Measurements from ENCODE around the gene EPRS1.

Gene EPRS1

GRCh38 chr1:220005489-220005888 is 40.8 kb downstream of the EPRS1 start:
- H3K4me1 Mint-ChIP-seq (ENCODE audit: low read depth), result peaks cover 4% of the 10 kb centered on the region
- H3K4me3 Mint-ChIP-seq, result no peak overlapping the region
- H3K27ac Mint-ChIP-seq, result no peak overlapping the region
- peaks cover 87% of the 10 kb centered on the region for H3K36me3 Mint-ChIP-seq (ENCODE audit: low read depth)
- H3K9me3 Mint-ChIP-seq, result no peaks in the 10 kb centered on the region
- DNase-seq, result no peak
- no peaks in the 10 kb centered on the region for H3K27me3 Mint-ChIP-seq

DNA sequence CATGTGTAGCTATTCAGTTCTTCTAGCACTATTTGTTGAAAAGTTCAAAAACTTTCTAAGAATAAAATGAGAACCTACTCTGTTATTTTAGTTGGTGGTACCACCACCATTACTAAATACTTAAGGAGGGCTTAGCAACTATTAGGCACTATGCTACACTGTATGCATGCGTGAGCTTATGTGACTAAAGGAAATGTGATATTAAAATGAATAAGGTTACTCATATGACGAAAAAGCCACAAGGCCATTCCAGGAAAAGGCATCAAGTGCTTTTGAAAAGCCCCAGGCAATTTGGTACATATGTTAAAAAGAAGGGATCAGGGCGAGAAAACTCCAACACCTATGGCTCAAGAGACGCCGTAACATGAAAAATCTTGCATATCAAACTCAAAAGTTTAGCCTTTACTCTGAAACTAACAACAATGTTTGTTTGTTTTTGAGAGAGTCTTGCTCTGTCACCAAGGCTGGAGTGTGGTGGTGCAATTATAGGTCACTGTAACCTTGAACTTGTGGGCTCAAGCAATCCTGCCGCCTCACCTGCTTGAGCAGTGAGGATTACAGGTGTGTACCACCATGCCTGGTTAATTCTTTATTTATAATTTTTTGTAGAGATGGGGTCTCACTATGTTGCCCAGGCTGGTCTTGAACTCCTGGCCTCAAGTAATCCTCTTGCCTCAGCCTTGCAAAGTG is 42.5 kb downstream of the EPRS1 start:
- Mint-ChIP-seq H3K4me3 (no peak overlapping the region), H3K4me1 (ENCODE audit: low read depth) (peaks cover 4% of the 10 kb centered on the region), H3K36me3 (ENCODE audit: low read depth) (peaks cover 85% of the 10 kb centered on the region), H3K27ac (peak overlapping the region; percentile 26), H3K27me3 (no peaks in the 10 kb centered on the region), H3K9me3 (no peaks in the 10 kb centered on the region)
- DNase-seq, result no peak

- H3K27ac Mint-ChIP-seq, result no peak overlapping the region
- no peak overlapping the region for H3K4me3 Mint-ChIP-seq
- peaks cover 4% of the 10 kb centered on the region for H3K4me1 Mint-ChIP-seq (ENCODE audit: low read depth)
- H3K9me3 Mint-ChIP-seq, result no peaks in the 10 kb centered on the region
- no peaks in the 10 kb centered on the region for H3K27me3 Mint-ChIP-seq
- peaks cover 86% of the 10 kb centered on the region for H3K36me3 Mint-ChIP-seq (ENCODE audit: low read depth)
- no peak for DNase-seq
Observed at GRCh38 chr1:220003015-220003414, 43.3 kb downstream of the EPRS1 start.

- no peak overlapping the region for H3K4me3 Mint-ChIP-seq
- no peaks in the 10 kb centered on the region for H3K9me3 Mint-ChIP-seq
- no peak overlapping the region for H3K27ac Mint-ChIP-seq
- H3K36me3 Mint-ChIP-seq (ENCODE audit: low read depth), result peaks cover 92% of the 10 kb centered on the region
- DNase-seq, result no peak
- H3K27me3 Mint-ChIP-seq, result no peaks in the 10 kb centered on the region
- H3K4me1 Mint-ChIP-seq (ENCODE audit: low read depth), result peaks cover 4% of the 10 kb centered on the region
Observed at GRCh38 chr1:220001095-220001501, 45.2 kb downstream of the EPRS1 start.

GRCh38 chr1:219999821-220000220 is 46.5 kb downstream of the EPRS1 start:
- no peak overlapping the region for H3K4me3 Mint-ChIP-seq
- H3K27ac Mint-ChIP-seq, result no peak overlapping the region
- H3K9me3 Mint-ChIP-seq, result no peaks in the 10 kb centered on the region
- no peaks in the 10 kb centered on the region for H3K27me3 Mint-ChIP-seq
- peaks cover 4% of the 10 kb centered on the region for H3K4me1 Mint-ChIP-seq (ENCODE audit: low read depth)
- peaks cover 95% of the 10 kb centered on the region for H3K36me3 Mint-ChIP-seq (ENCODE audit: low read depth)
- DNase-seq, result no peak

All from activated T-cell treated with anti-CD3 and anti-CD28 coated beads, Interleukin-2, amount 50 U/mL, for 24 hours (primary cell).